Fibroblast of upper back skin (primary cell): ENCODE data around the gene SCARB1.
"Not testable (repeated sequence)": the region's sequence is repeated elsewhere in the genome, so short reads cannot be mapped to it uniquely, and the experiment has no call there.

Experiments used
- DNase-seq: peaks from one replicate; pipeline ENCODE4 v3.0.0-alpha.2; 2013

The SCARB1 gene

GRCh38 chr12:124883263-124884130, 19.8 kb upstream of the SCARB1 start:
- no peak for DNase-seq

- peak; percentile 4 for DNase-seq
Observed at GRCh38 chr12:124881123-124881522, 17.5 kb upstream of the SCARB1 start.

- DNase-seq, result not testable (repeated sequence)
Observed at GRCh38 chr12:124880335-124880734, 16.7 kb upstream of the SCARB1 start.

GRCh38 chr12:124878795-124879516, 15.3 kb upstream of the SCARB1 start:
- DNase-seq, result no peak

- no peak for DNase-seq
Observed at GRCh38 chr12:124877423-124877822, 13.8 kb upstream of the SCARB1 start.

GRCh38 chr12:124876171-124876570, 12.5 kb upstream of the SCARB1 start:
- no peak for DNase-seq

- DNase-seq, result no peak
Observed at GRCh38 chr12:124875803-124876132, 12.1 kb upstream of the SCARB1 start.

GRCh38 chr12:124874988-124875802, 11.5 kb upstream of the SCARB1 start:
- no peak for DNase-seq

GRCh38 chr12:124874188-124874587, 10.5 kb upstream of the SCARB1 start:
- DNase-seq, result no peak

- no peak for DNase-seq
Observed at GRCh38 chr12:124872068-124872719, 8.5 kb upstream of the SCARB1 start.

GRCh38 chr12:124871297-124871696, 7.6 kb upstream of the SCARB1 start:
- no peak for DNase-seq

GRCh38 chr12:124870515-124870914, 6.9 kb upstream of the SCARB1 start:
- no peak for DNase-seq

- no peak for DNase-seq
Observed at GRCh38 chr12:124869059-124869665, 5.5 kb upstream of the SCARB1 start.

- DNase-seq, result no peak
Observed at GRCh38 chr12:124868252-124869058, 4.8 kb upstream of the SCARB1 start.

GRCh38 chr12:124867401-124867930, 3.8 kb upstream of the SCARB1 start:
- DNase-seq, result peak; percentile 57

GRCh38 chr12:124866883-124867400, 3.3 kb upstream of the SCARB1 start:
- DNase-seq, result no peak

GRCh38 chr12:124866195-124866882, 2.7 kb upstream of the SCARB1 start:
- DNase-seq, result no peak

GRCh38 chr12:124865728-124866127, 2.1 kb upstream of the SCARB1 start:
- DNase-seq, result no peak

- DNase-seq, result no peak
Observed at GRCh38 chr12:124864326-124864752, 675 bp upstream of the SCARB1 start.

GRCh38 chr12:124862768-124863415, 772 bp downstream of the SCARB1 start:
- peak; percentile 7 for DNase-seq
